HepG2 (cell line): ENCODE results near the gene SETD1A. TPM values are rescaled to one million over a fixed set of nuclear protein-coding genes. Genes with fewer than 3 reads are reported as not detected.

Experiments used
- AFF4 ChIP-seq: sonication (generic); formaldehyde crosslinking; IDR thresholded peaks from 2 replicates; pipeline ENCODE4 v1.4.0; 2020; ENCODE audit warnings: missing genetic modification reagents
- BCLAF1 ChIP-seq: fragments of 450-650 bp; IDR thresholded peaks from 2 replicates; pipeline ENCODE4 v1.6.1; 2017; ENCODE audit warnings: mild to moderate bottlenecking
- CCAR2 ChIP-seq: fragments of 200-400 bp; formaldehyde crosslinking; optimal IDR thresholded peaks from 2 replicates; pipeline ENCODE3; 2018; ENCODE audit warnings: low read depth, mild to moderate bottlenecking, low read length, moderate library complexity
- MTF2 ChIP-seq: sonication (generic); formaldehyde crosslinking; IDR thresholded peaks from 2 replicates; pipeline ENCODE4 v1.5.0; 2020; ENCODE audit warnings: missing genetic modification reagents, borderline replicate concordance
- PAX8 ChIP-seq: sonication (generic); formaldehyde crosslinking; IDR thresholded peaks from 2 replicates; pipeline ENCODE4 v1.8.0; 2022; ENCODE audit warnings: mild to moderate bottlenecking, missing genetic modification reagents, borderline replicate concordance
- RAD51 ChIP-seq: fragments of 450-650 bp; IDR thresholded peaks from 2 replicates; pipeline ENCODE4 v1.6.1; 2016; ENCODE audit warnings: borderline replicate concordance
- ZBTB33 ChIP-seq: sonication (generic); formaldehyde crosslinking; IDR thresholded peaks from 2 replicates; pipeline ENCODE4 v1.4.0; 2020; ENCODE audit warnings: missing genetic modification reagents
- ZNF33B ChIP-seq: sonication (generic); formaldehyde crosslinking; IDR thresholded peaks from 2 replicates; pipeline ENCODE4 v1.5.1; 2020; ENCODE audit warnings: mild to moderate bottlenecking, missing genetic modification reagents
- ZNF451 ChIP-seq: sonication (generic); formaldehyde crosslinking; IDR thresholded peaks from 2 replicates; pipeline ENCODE4 v1.5.0; 2020; ENCODE audit warnings: mild to moderate bottlenecking, missing genetic modification reagents
- ZNF547 ChIP-seq: sonication (generic); formaldehyde crosslinking; IDR thresholded peaks from 2 replicates; pipeline ENCODE4 v1.5.1; 2020; ENCODE audit warnings: mild to moderate bottlenecking, missing genetic modification reagents
- ZSCAN25 ChIP-seq: sonication (generic); formaldehyde crosslinking; IDR thresholded peaks from 2 replicates; pipeline ENCODE4 v1.8.0; 2022; ENCODE audit warnings: mild to moderate bottlenecking, missing genetic modification reagents
- polyA plus RNA-seq, 8 experiments: library from polyadenylated mRNA; depleted of rRNA in 3 of 8; stranded (reverse) in 7 of 8; unstranded in 1 of 8; fragments of >200 nt; fragmentation: Illumina TruSeq in 4 of 8; extraction: Trizol in 4 of 8; gene quantifications; 2 replicates each; pipeline versions ENCODE4 v1.2.1 to v1.2.3, GENCODE V29; 2011 to 2016; ENCODE audit warnings: low read depth in 4 of 8, missing spikeins in 1 of 8, mixed read lengths in 1 of 8; ENCODE audit not compliant: insufficient read depth in 1 of 8
- total RNA-seq, 5 experiments: library from RNA; depleted of rRNA; stranded (reverse); fragments of >200 nt; fragmentation: Illumina TruSeq; extraction: Trizol; gene quantifications; 2 replicates each; pipeline ENCODE4 v1.2.3, GENCODE V29; 2016; ENCODE audit warnings: low read depth in 1 of 5
- TF ChIP-seq, protein P1 (sequence below): sonication (generic); formaldehyde crosslinking; IDR thresholded peaks from 2 replicates; pipeline ENCODE4 v1.4.0; 2020; ENCODE audit warnings: missing genetic modification reagents, borderline replicate concordance
- TF ChIP-seq, protein P2 (sequence below): sonication (generic); formaldehyde crosslinking; IDR thresholded peaks from 2 replicates; pipeline ENCODE4 v1.8.0; 2022; ENCODE audit warnings: mild to moderate bottlenecking, missing genetic modification reagents, borderline replicate concordance
- TF ChIP-seq, protein P3 (sequence below): sonication (generic); formaldehyde crosslinking; IDR thresholded peaks from 2 replicates; pipeline ENCODE4 v1.4.0; 2020; ENCODE audit warnings: mild to moderate bottlenecking, missing genetic modification reagents

Gene SETD1A
- total and polyA plus RNA-seq, 2 of the 13 experiments (the other 11 are each of a cell fraction or from before 2014, with no cell fraction given) = 3.8 to 5.6 TPM

DNA sequence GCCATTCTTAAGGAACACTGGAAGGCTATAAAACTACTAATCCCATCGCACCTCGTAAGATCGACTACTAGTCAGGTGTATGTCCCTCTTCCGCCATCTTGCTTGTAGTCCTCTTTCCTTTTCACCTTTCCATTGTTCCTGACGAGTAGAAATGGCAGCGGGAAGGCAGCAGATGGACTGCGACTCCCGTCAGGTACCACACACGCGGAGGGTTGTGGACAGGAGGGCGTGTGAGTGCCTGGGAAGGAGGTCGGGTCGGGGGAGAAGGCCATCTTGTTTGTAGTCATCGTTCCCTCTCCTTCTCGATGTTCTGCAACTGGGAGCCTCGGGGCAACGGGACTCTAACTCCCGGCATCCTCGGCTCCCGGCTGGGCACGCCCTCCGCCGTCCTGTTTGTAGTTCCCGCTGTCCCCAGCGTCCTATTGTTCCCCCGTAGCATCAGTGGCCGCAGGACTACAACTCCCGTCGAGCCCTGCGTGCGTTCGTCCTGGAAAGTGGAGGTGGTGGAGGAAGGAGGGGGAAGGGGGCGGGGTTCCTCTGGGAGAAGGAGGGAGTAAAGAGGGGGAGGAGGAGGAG, 34.5 kb upstream of the SETD1A start (continued):
- TF ChIP-seq, protein P1, sequence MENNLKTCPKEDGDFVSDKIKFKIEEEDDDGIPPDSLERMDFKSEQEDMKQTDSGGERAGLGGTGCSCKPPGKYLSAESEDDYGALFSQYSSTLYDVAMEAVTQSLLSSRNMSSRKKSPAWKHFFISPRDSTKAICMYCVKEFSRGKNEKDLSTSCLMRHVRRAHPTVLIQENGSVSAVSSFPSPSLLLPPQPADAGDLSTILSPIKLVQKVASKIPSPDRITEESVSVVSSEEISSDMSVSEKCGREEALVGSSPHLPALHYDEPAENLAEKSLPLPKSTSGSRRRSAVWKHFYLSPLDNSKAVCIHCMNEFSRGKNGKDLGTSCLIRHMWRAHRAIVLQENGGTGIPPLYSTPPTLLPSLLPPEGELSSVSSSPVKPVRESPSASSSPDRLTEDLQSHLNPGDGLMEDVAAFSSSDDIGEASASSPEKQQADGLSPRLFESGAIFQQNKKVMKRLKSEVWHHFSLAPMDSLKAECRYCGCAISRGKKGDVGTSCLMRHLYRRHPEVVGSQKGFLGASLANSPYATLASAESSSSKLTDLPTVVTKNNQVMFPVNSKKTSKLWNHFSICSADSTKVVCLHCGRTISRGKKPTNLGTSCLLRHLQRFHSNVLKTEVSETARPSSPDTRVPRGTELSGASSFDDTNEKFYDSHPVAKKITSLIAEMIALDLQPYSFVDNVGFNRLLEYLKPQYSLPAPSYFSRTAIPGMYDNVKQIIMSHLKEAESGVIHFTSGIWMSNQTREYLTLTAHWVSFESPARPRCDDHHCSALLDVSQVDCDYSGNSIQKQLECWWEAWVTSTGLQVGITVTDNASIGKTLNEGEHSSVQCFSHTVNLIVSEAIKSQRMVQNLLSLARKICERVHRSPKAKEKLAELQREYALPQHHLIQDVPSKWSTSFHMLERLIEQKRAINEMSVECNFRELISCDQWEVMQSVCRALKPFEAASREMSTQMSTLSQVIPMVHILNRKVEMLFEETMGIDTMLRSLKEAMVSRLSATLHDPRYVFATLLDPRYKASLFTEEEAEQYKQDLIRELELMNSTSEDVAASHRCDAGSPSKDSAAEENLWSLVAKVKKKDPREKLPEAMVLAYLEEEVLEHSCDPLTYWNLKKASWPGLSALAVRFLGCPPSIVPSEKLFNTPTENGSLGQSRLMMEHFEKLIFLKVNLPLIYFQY (CRISPR knock-in tag) = no peak
- TF ChIP-seq ZSCAN25 (CRISPR knock-in tag) (0 out of 2 replicates have a peak, but pooled peaks have one; percentile 44), PAX8 (CRISPR knock-in tag) (no peak), RAD51 (no peak), ZBTB33 (CRISPR knock-in tag) (0 out of 2 replicates have a peak, but pooled peaks have one; percentile 38), AFF4 (no peak), BCLAF1 (no peak), MTF2 (no peak), ZNF547 (CRISPR knock-in tag) (no peak; the same call in 1 of the 2 replicates), CCAR2 (no peak), ZNF33B (CRISPR knock-in tag) (no peak), ZNF451 (CRISPR knock-in tag) (no peak)
- TF ChIP-seq, protein P2, sequence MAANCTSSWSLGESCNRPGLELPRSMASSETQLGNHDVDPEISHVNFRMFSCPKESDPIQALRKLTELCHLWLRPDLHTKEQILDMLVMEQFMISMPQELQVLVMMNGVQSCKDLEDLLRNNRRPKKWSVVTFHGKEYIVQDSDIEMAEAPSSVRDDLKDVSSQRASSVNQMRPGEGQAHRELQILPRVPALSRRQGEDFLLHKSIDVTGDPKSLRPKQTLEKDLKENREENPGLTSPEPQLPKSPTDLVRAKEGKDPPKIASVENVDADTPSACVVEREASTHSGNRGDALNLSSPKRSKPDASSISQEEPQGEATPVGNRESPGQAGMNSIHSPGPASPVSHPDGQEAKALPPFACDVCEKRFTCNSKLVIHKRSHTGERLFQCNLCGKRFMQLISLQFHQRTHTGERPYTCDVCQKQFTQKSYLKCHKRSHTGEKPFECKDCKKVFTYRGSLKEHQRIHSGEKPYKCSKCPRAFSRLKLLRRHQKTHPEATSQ (CRISPR knock-in tag) = peak; percentile 94
- TF ChIP-seq, protein P3, sequence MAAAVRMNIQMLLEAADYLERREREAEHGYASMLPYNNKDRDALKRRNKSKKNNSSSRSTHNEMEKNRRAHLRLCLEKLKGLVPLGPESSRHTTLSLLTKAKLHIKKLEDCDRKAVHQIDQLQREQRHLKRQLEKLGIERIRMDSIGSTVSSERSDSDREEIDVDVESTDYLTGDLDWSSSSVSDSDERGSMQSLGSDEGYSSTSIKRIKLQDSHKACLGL (CRISPR knock-in tag) = no peak
